PFSK-1 (cell line): ENCODE measurements around the gene SRP14.

Experiments
- FOXP2 ChIP-seq: optimal IDR thresholded peaks from 2 replicates; pipeline ENCODE3; 2011; ENCODE audit warnings: borderline replicate concordance, control low read depth, inconsistent platforms; ENCODE audit not compliant: insufficient read depth; ENCODE audit errors: extremely low read length, extremely low read depth
- POLR2AphosphoS5 ChIP-seq: IDR thresholded peaks from 2 replicates; pipeline ENCODE4 v1.6.1; 2012; ENCODE audit warnings: low read depth, mild to moderate bottlenecking, control low read depth, low read length, moderate library complexity
- SIN3A ChIP-seq: IDR thresholded peaks from 2 replicates; pipeline ENCODE4 v1.6.1; 2012; ENCODE audit warnings: mild to moderate bottlenecking, low read length, moderate library complexity, borderline replicate concordance; ENCODE audit not compliant: insufficient read depth
- TAF1 ChIP-seq: IDR thresholded peaks from 2 replicates; pipeline ENCODE4 v1.6.1; 2012; ENCODE audit warnings: low read length, control low read depth, borderline replicate concordance; ENCODE audit not compliant: insufficient read depth
- TF ChIP-seq, protein P1 (sequence below), 2 experiments: IDR thresholded peaks; 2 replicates each; pipeline versions ENCODE4 v1.6.1 to v1.8.0; 2011 to 2012; ENCODE audit warnings: low read depth in 2 of 2, low read length in 2 of 2, control low read depth in 1 of 2, inconsistent platforms in 1 of 2, mild to moderate bottlenecking in 1 of 2, moderate library complexity in 1 of 2; ENCODE audit not compliant: insufficient read depth in 1 of 2

The SRP14 gene

DNA sequence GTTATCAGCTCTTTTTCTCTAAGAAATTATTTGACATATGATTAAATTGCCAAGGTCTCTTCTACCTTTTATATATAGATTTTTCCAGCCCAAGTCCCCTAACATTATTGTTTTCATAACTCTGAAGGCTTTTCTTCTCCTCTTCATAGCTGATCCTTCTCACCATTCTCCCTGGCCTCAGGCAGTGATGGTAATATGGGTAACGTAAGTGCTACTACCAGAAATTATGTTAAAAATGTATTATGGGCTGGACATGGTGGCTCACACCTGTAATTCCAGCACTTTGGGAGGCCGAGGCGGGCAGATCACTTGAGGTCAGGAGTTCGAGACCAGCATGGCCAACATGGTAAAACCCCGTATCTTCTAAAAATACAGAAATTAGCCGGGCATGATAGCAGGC lies 40.5 kb upstream of the SRP14 start:
- no peak for TF ChIP-seq SIN3A
- no peak for TF ChIP-seq FOXP2
- no peak for TF ChIP-seq POLR2AphosphoS5
- no peak for TF ChIP-seq TAF1
- TF ChIP-seq, protein P1, sequence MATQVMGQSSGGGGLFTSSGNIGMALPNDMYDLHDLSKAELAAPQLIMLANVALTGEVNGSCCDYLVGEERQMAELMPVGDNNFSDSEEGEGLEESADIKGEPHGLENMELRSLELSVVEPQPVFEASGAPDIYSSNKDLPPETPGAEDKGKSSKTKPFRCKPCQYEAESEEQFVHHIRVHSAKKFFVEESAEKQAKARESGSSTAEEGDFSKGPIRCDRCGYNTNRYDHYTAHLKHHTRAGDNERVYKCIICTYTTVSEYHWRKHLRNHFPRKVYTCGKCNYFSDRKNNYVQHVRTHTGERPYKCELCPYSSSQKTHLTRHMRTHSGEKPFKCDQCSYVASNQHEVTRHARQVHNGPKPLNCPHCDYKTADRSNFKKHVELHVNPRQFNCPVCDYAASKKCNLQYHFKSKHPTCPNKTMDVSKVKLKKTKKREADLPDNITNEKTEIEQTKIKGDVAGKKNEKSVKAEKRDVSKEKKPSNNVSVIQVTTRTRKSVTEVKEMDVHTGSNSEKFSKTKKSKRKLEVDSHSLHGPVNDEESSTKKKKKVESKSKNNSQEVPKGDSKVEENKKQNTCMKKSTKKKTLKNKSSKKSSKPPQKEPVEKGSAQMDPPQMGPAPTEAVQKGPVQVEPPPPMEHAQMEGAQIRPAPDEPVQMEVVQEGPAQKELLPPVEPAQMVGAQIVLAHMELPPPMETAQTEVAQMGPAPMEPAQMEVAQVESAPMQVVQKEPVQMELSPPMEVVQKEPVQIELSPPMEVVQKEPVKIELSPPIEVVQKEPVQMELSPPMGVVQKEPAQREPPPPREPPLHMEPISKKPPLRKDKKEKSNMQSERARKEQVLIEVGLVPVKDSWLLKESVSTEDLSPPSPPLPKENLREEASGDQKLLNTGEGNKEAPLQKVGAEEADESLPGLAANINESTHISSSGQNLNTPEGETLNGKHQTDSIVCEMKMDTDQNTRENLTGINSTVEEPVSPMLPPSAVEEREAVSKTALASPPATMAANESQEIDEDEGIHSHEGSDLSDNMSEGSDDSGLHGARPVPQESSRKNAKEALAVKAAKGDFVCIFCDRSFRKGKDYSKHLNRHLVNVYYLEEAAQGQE (IDR thresholded peaks at IDR 0.05; ENCODE audit: insufficient read depth in 1 of 2, low read depth in 2 of 2, low read length in 2 of 2): no peak

DNA sequence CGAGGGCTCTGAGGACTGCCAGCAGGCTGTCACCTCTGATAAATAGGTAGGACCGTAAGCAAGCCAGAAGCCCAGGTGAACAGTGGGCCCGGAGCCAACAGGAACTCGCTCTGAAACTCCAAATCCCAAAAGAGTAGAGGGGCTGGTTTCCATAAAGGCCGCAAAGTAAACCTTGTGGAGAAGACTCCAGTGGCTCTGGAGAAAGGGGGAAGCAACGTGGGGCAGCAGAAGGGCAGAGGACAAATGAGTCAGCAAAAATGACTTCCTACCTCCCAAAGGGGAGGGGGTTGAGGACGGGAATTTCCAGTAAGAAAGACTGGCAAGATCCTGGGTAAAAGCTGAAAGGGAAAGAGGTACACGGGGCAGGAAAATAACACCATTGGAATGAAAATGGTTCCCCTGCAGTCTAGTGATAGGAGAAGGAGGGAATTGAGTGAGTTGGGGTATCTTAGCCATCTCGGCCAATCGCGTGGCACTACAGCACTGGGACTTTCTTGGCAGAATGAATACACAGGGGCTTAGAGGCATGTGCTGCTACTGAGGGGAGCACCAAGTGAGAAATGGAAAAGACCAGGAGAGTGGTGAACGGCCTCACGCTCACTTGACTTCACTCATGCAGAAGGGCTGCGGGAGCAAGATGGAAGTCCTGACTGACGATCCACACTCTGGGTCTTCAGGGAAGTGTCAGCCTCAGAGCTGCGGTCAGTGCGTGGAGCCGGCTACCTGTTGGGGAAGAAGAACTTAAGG lies 36.5 kb upstream of the SRP14 start:
- TF ChIP-seq, protein P1 (IDR thresholded peaks at IDR 0.05; ENCODE audit: insufficient read depth in 1 of 2, low read depth in 2 of 2, low read length in 2 of 2): no peak
- no peak for TF ChIP-seq POLR2AphosphoS5
- TF ChIP-seq FOXP2: no peak
- TF ChIP-seq TAF1: no peak
- no peak for TF ChIP-seq SIN3A

DNA sequence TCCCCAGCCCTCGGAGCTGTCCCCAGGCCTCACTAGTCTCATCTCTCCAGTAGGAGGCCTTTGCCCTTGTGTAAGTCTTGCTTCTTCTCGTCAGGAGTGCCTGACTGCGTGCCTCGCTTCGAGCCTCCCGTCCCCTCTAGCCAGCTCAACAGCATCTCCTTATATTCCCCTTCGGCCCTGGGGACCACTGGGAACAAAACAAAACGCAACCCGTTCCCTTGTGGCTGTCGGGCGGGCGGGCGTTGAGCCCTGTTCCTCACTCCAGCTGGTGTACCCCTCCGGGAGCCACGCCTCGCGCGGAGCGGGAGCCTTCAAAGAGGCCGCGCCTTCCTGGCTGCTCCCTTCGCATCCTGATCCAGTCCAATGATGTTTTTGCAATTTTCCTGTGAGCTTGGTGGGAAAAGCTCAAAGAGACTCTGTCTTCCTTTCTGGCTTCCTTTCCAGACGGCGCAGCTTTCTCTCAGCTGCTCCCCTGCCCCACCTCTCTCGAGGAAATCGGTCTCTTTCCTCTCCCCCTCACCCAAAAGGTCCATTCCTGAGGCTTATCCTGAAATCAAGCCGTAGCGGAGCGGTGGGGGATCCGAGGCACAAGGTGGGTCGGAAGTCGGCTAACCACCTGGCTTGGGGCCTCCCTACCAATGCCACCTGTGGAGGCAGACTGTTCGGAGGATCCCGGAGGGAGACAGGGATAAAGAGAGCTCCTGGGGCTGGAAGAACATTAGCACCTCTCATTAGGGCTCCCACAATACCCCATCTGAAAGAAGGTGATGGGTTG lies 33.4 kb upstream of the SRP14 start:
- no peak for TF ChIP-seq TAF1
- TF ChIP-seq, protein P1 (IDR thresholded peaks at IDR 0.05; ENCODE audit: insufficient read depth in 1 of 2, low read depth in 2 of 2, low read length in 2 of 2): no peak
- no peak for TF ChIP-seq SIN3A
- TF ChIP-seq POLR2AphosphoS5: no peak
- TF ChIP-seq FOXP2: no peak

DNA sequence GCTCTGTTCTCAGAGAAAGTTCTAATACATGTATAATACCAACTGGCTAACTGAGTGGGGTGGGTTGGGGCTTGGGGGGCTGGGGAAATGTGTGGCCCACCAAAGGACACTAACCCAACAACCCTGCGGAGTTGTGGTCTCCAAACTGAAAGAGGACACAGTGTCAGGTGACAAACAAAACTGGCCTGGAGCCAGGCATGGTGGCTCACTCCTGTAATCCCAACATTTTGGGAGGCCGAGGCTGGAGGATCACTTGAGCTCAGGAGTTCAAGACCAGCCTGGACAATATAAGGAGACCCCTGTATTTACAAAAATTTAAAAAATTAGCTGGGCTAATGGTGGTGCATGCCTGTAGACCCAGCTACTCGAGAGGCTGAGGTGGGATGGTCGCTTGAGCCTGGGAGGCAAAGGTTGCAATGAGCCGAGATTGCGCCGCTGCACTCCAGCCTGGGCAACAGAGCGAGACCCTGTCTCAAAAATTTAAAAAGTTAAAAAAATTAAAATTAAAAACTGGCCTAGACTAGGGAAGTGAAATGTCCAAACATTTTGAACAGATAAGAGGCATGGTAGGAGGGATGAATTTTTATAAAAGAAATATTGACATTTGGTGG lies 31.7 kb upstream of the SRP14 start:
- TF ChIP-seq, protein P1 (IDR thresholded peaks at IDR 0.05; ENCODE audit: insufficient read depth in 1 of 2, low read depth in 2 of 2, low read length in 2 of 2): no peak
- TF ChIP-seq SIN3A: no peak
- no peak for TF ChIP-seq TAF1
- TF ChIP-seq FOXP2: no peak
- TF ChIP-seq POLR2AphosphoS5: no peak
